ENCODE measurements around the gene ATP5ME.

ATP5ME gene

DNA sequence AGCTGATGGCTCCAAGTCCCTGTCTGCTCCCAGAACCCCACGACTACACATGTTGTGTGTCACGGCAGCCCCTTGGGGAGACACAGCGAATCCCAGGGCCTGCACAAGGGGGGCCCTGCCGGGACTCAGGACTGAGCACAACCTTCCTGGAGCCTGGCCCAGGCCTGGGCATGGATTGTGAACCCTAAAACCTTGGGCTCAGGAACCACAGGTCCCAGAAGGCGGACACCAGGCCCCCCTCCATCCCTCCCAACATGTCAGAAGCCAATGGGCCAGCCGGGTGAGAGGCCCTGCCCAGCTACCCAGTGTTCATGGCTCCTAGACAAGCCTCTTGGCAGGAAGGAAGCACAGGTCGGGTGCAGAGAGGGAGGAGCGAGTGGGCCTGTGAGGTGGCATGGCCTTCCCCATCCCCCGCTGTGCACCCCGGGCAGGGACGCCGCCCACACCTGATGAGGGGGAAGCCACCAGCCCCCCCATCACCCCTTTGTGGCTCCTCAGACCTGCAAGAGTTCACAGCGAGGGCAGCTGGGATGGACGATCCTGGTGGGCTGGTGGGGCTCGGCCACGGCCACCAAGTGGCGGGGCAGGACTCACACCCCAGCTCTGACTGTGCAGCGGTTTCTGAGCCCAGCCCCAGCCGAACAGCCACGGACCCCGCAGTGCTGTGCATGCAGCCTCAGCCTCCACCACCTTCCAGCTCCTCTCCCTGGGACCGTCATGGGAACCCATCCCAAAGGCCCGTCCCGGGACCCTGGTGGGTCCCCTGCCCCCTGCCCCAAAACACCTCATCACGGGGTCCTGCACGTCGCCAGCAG, 45.0 kb downstream of the ATP5ME start:
- peaks cover 9% of the 10 kb centered on the region for H3K27me3 Mint-ChIP-seq (ENCODE audit: low read depth, poor library complexity)
- DNase-seq: no peak
- no peak overlapping the region for H3K4me3 Mint-ChIP-seq
- H3K9me3 Mint-ChIP-seq: peaks cover 19% of the 10 kb centered on the region
- peaks cover 52% of the 10 kb centered on the region for H3K4me1 Mint-ChIP-seq
- no peak overlapping the region for H3K27ac Mint-ChIP-seq
- H3K36me3 Mint-ChIP-seq (ENCODE audit: low read depth): peaks cover 7% of the 10 kb centered on the region
- TF ChIP-seq, protein P1, sequence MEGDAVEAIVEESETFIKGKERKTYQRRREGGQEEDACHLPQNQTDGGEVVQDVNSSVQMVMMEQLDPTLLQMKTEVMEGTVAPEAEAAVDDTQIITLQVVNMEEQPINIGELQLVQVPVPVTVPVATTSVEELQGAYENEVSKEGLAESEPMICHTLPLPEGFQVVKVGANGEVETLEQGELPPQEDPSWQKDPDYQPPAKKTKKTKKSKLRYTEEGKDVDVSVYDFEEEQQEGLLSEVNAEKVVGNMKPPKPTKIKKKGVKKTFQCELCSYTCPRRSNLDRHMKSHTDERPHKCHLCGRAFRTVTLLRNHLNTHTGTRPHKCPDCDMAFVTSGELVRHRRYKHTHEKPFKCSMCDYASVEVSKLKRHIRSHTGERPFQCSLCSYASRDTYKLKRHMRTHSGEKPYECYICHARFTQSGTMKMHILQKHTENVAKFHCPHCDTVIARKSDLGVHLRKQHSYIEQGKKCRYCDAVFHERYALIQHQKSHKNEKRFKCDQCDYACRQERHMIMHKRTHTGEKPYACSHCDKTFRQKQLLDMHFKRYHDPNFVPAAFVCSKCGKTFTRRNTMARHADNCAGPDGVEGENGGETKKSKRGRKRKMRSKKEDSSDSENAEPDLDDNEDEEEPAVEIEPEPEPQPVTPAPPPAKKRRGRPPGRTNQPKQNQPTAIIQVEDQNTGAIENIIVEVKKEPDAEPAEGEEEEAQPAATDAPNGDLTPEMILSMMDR (IDR thresholded peaks at IDR 0.05): no peak

DNA sequence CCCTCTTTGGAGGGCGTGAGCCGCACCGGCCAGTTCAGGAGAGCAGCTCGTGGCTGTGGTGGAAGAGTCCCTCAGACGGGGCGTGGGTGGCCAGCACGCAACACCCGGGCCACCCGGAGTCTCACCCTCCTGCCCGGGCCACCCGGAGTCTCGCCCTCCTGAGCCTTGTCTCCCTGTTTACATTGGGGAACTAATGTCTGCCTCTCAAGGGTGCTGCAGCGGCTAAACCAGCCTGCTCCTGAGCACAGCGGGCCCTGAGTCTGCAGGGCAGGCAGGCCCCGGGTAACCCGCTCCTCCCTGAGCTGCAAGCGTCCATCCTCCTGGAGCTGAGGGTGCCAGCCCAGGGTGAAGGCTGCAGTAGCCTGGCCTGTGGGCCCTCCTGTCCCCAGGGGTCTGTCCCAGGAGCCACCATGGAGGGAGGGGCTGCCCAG, 45.8 kb downstream of the ATP5ME start:
- TF ChIP-seq, protein P1 (IDR thresholded peaks at IDR 0.05): no peak
- DNase-seq: no peak
- Mint-ChIP-seq H3K4me3 (no peak overlapping the region), H3K27me3 (ENCODE audit: low read depth, poor library complexity) (peaks cover 5% of the 10 kb centered on the region), H3K27ac (no peak overlapping the region), H3K4me1 (peaks cover 48% of the 10 kb centered on the region), H3K36me3 (ENCODE audit: low read depth) (peaks cover 7% of the 10 kb centered on the region), H3K9me3 (peaks cover 19% of the 10 kb centered on the region)

DNA sequence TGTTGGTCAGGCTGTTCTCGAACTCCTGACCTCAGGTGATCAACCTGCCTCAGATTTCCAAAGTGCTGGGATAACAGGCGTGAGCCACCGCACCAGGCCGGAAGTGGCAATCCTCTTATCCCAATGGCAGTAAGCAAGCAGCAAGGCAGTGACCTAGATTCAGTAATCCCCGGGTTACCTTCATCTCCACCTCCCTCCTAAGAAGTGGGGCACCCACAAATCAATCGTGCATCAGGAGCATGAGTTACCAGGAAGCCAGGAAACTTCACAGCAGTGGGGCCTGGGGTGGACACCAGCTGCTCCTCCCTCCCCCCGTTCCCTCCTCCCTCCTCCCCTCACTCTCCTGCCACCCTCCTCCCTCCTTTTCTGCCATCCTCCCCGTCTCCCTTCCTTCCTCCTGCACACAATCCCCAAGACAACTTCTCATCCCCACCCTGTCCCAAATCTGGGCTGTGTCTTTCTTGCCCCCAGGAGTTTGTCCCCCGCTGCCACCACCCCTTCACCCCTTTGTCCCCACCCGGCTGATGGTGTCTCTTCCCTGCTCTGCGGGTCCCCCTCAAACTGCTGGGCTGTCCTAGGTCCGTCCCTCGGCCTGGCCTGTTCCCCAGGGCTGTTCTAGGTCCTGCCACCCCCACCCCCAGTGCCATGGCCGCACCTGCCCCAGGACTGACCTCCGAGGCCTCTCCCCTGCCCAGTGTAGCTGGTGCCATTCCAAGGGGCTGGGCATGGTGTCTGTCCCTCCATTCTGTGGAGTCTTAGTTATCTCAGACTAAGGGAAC, 46.5 kb downstream of the ATP5ME start:
- Mint-ChIP-seq H3K4me3 (no peak overlapping the region), H3K27me3 (ENCODE audit: low read depth, poor library complexity) (peaks cover 5% of the 10 kb centered on the region), H3K4me1 (peaks cover 48% of the 10 kb centered on the region), H3K36me3 (ENCODE audit: low read depth) (peaks cover 7% of the 10 kb centered on the region), H3K9me3 (peaks cover 16% of the 10 kb centered on the region), H3K27ac (no peak overlapping the region)
- DNase-seq: no peak
- TF ChIP-seq, protein P1 (IDR thresholded peaks at IDR 0.05): no peak

DNA sequence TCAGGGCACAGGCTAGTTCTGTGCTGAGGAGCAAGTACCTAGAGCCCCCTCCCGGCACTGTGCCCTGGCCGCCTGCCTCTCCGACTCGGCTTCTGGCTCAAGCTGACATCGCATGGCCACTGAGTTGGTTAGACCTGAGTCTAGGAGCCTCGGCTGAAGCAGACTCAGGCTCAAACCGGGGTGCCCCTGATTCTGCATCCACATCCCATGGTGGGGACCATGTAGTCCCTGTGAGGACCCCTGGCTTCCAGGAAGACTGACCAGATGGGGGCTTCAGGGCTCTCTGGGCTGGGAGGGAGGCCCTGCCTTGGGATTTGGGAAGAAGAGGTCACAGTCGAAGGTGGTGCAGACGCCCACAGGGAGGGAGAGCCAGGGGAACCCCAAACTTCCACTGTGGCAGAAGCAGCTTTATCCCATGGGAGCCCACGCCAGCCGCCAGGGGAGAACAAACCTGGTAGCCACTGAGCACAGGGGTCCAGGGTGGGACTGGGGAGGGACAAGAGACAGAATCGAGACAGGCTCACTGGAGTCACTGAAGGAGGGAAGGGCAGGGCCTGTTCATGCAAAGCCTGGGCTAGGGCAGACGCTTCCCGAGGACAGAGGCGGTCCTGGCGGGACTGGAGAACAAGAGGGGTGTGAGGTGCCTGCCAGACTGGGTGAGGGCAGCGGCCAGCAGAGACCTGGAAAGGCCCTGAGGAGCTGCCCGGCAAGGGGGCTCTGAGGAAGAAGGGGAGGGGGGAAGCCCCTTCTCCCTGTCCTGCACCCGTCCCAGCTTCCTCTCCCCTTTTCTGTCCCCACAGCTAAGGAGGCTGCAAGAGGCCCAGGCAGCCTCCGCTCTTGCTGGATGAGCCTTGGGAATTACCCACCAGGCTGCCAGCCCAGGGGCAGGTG, 47.6 kb downstream of the ATP5ME start:
- Mint-ChIP-seq H3K4me1 (peaks cover 48% of the 10 kb centered on the region), H3K4me3 (no peak overlapping the region), H3K36me3 (ENCODE audit: low read depth) (peaks cover 7% of the 10 kb centered on the region), H3K9me3 (peaks cover 7% of the 10 kb centered on the region), H3K27me3 (ENCODE audit: low read depth, poor library complexity) (peaks cover 7% of the 10 kb centered on the region), H3K27ac (no peak overlapping the region)
- TF ChIP-seq, protein P1 (IDR thresholded peaks at IDR 0.05): no peak
- no peak for DNase-seq

DNA sequence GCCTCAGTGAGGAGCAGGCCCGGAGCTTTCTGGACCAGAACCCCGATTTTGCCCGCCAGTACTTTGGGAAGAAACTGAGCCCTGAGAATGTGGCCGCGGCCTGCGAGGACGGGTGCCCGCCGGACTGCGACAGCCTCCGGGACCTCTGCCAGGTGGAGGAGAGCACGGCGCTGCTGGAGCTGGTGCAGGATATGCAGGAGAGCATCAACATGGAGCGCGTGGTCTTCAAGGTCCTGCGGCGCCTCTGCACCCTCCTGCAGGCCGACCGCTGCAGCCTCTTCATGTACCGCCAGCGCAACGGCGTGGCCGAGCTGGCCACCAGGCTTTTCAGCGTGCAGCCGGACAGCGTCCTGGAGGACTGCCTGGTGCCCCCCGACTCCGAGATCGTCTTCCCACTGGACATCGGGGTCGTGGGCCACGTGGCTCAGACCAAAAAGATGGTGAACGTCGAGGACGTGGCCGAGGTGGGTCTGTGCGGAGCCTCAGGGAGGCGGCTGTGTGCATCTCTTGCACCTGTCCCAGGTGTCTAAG, 48.4 kb downstream of the ATP5ME start:
- Mint-ChIP-seq H3K36me3 (ENCODE audit: low read depth) (peaks cover under 1% of the 10 kb centered on the region), H3K9me3 (no peaks in the 10 kb centered on the region), H3K27me3 (ENCODE audit: low read depth, poor library complexity) (peaks cover 11% of the 10 kb centered on the region), H3K27ac (peak overlapping the region; percentile 69), H3K4me3 (peak overlapping the region; percentile 8), H3K4me1 (peaks cover 41% of the 10 kb centered on the region)
- TF ChIP-seq, protein P1 (IDR thresholded peaks at IDR 0.05): no peak
- no peak for DNase-seq

Data from nephron progenitor cell (in vitro differentiated cells).